WTC11 (cell line): ENCODE results near the gene ACER1. TPM values are rescaled to one million over a fixed set of nuclear protein-coding genes. Genes with fewer than 3 reads are reported as not detected.
A peak's percentile ranks its signal among the peaks of the same experiment; 100 is the strongest.

Source experiments
- ATAC-seq: fragments of 200-7000 bp; cut with Tn5 transposase; 2 replicates; pipeline ENCODE4 v1.10.0; 2021; ENCODE audit warnings: mild to moderate bottlenecking, moderate library complexity
- CTCF ChIA-PET: fragments of 300-600 bp; sonication (Branson Sonifier 250); formaldehyde crosslinking; loops from one replicate; lab custom pipeline; 2021; ENCODE audit warnings: antibody characterized with exemption; lab: Charles Lee
- POLR2A ChIA-PET: fragments of 350-600 bp; sonication (Branson Sonifier 250); formaldehyde crosslinking; loops from one replicate; lab custom pipeline; 2021; ENCODE audit warnings: antibody characterized with exemption; lab: Charles Lee
- DNase-seq: peaks from one replicate; pipeline ENCODE4 v3.0.0; 2021; ENCODE audit warnings: low spot score
- H3K27ac Mint-ChIP-seq: 2 replicates; pipeline ENCODE4 v1.8.0; 2021; ENCODE audit warnings: mixed read lengths
- H3K27me3 Mint-ChIP-seq: 2 replicates; pipeline ENCODE4 v1.8.0; 2021; ENCODE audit warnings: low read depth, mild to moderate bottlenecking, moderate library complexity, mixed read lengths
- H3K36me3 Mint-ChIP-seq: 2 replicates; pipeline ENCODE4 v1.8.0; 2021; ENCODE audit warnings: mixed read lengths
- H3K4me1 Mint-ChIP-seq: 2 replicates; pipeline ENCODE4 v1.8.0; 2022; ENCODE audit warnings: mixed read lengths
- H3K4me3 Mint-ChIP-seq: 2 replicates; pipeline ENCODE4 v1.8.0; 2021; ENCODE audit warnings: mild to moderate bottlenecking, moderate library complexity, mixed read lengths
- H3K9me3 Mint-ChIP-seq: 2 replicates; pipeline ENCODE4 v1.8.0; 2021; ENCODE audit warnings: mixed read lengths
- AFF4 ChIP-seq: sonication (generic); formaldehyde crosslinking; IDR thresholded peaks from 2 replicates; pipeline ENCODE4 v1.8.1; 2023; ENCODE audit warnings: mild to moderate bottlenecking, missing genetic modification reagents, borderline replicate concordance
- ATF1 ChIP-seq: sonication (generic); formaldehyde crosslinking; IDR thresholded peaks from 2 replicates; pipeline ENCODE4 v1.8.1; 2023; ENCODE audit warnings: mild to moderate bottlenecking, moderate library complexity, missing genetic modification reagents
- ATF6 ChIP-seq: sonication (generic); formaldehyde crosslinking; IDR thresholded peaks from 2 replicates; pipeline ENCODE4 v1.8.1; 2023; ENCODE audit warnings: mild to moderate bottlenecking, missing genetic modification reagents
- CREB1 ChIP-seq: sonication (generic); formaldehyde crosslinking; IDR thresholded peaks from 2 replicates; pipeline ENCODE4 v1.8.0; 2023; ENCODE audit warnings: mild to moderate bottlenecking, missing genetic modification reagents
- CREM ChIP-seq: sonication (generic); formaldehyde crosslinking; IDR thresholded peaks from 2 replicates; pipeline ENCODE4 v1.8.1; 2022; ENCODE audit warnings: mild to moderate bottlenecking, missing genetic modification reagents, moderate library complexity
- E2F4 ChIP-seq: sonication (generic); formaldehyde crosslinking; IDR thresholded peaks from 2 replicates; pipeline ENCODE4 v1.8.1; 2022; ENCODE audit warnings: low read depth, mild to moderate bottlenecking, moderate library complexity, missing genetic modification reagents, borderline replicate concordance
- EMX1 ChIP-seq: fragments of 250-450 bp; sonication (Bioruptor Pico); IDR thresholded peaks from 2 replicates; pipeline ENCODE4 v1.8.0; 2021; ENCODE audit warnings: mild to moderate bottlenecking
- FOXP4 ChIP-seq: sonication (generic); formaldehyde crosslinking; IDR thresholded peaks from 2 replicates; pipeline ENCODE4 v1.8.0; 2022; ENCODE audit warnings: mild to moderate bottlenecking, missing genetic modification reagents
- GABPB1 ChIP-seq: sonication (generic); formaldehyde crosslinking; IDR thresholded peaks from 2 replicates; pipeline ENCODE4 v1.8.1; 2023; ENCODE audit warnings: mild to moderate bottlenecking, missing genetic modification reagents
- MAX ChIP-seq: sonication (generic); formaldehyde crosslinking; IDR thresholded peaks from 2 replicates; pipeline ENCODE4 v1.8.0; 2022; ENCODE audit warnings: mild to moderate bottlenecking, missing genetic modification reagents
- MYBL2 ChIP-seq: sonication (generic); formaldehyde crosslinking; IDR thresholded peaks from 2 replicates; pipeline ENCODE4 v1.8.1; 2023; ENCODE audit warnings: mild to moderate bottlenecking, moderate library complexity, missing genetic modification reagents
- NFYB ChIP-seq: sonication (generic); formaldehyde crosslinking; conservative IDR thresholded peaks from 2 replicates; pipeline ENCODE4 v1.8.0; 2022; ENCODE audit warnings: low read depth, missing genetic modification reagents
- NR1H2 ChIP-seq: sonication (generic); formaldehyde crosslinking; IDR thresholded peaks from 2 replicates; pipeline ENCODE4 v1.9.0; 2021; ENCODE audit warnings: mild to moderate bottlenecking, moderate library complexity, missing genetic modification reagents
- NR2C2 ChIP-seq: sonication (generic); formaldehyde crosslinking; IDR thresholded peaks from 2 replicates; pipeline ENCODE4 v1.8.0; 2022; ENCODE audit warnings: mild to moderate bottlenecking, missing genetic modification reagents
- PREB ChIP-seq: sonication (generic); formaldehyde crosslinking; IDR thresholded peaks from 2 replicates; pipeline ENCODE4 v1.8.1; 2022; ENCODE audit warnings: mild to moderate bottlenecking, missing genetic modification reagents, moderate library complexity, borderline replicate concordance
- RELA ChIP-seq: sonication (generic); formaldehyde crosslinking; IDR thresholded peaks from 2 replicates; pipeline ENCODE4 v1.8.1; 2022; ENCODE audit warnings: missing genetic modification reagents, mild to moderate bottlenecking, borderline replicate concordance
- TP53 ChIP-seq: sonication (generic); formaldehyde crosslinking; IDR thresholded peaks from 2 replicates; pipeline ENCODE4 v1.8.1; 2023; ENCODE audit warnings: mild to moderate bottlenecking, missing genetic modification reagents
- USF1 ChIP-seq: sonication (generic); formaldehyde crosslinking; IDR thresholded peaks from 2 replicates; pipeline ENCODE4 v1.8.0; 2022; ENCODE audit warnings: mild to moderate bottlenecking, missing genetic modification reagents
- ZBTB21 ChIP-seq: sonication (generic); formaldehyde crosslinking; IDR thresholded peaks from 2 replicates; pipeline ENCODE4 v1.8.1; 2023; ENCODE audit warnings: mild to moderate bottlenecking, missing genetic modification reagents, borderline replicate concordance
- ZNF219 ChIP-seq: sonication (generic); formaldehyde crosslinking; IDR thresholded peaks from 2 replicates; pipeline ENCODE4 v1.8.0; 2023; ENCODE audit warnings: missing genetic modification reagents, mild to moderate bottlenecking, borderline replicate concordance
- ZNF232 ChIP-seq: sonication (generic); formaldehyde crosslinking; IDR thresholded peaks from 2 replicates; pipeline ENCODE4 v1.8.0; 2022; ENCODE audit warnings: mild to moderate bottlenecking, missing genetic modification reagents
- ZNF317 ChIP-seq: sonication (generic); formaldehyde crosslinking; IDR thresholded peaks from 2 replicates; pipeline ENCODE4 v1.8.1; 2023; ENCODE audit warnings: low read depth, mild to moderate bottlenecking, moderate library complexity, missing genetic modification reagents, borderline replicate concordance
- ZSCAN18 ChIP-seq: fragments of 250-450 bp; sonication (Bioruptor Pico); IDR thresholded peaks from 2 replicates; pipeline ENCODE4 v2.1.2; 2022; ENCODE audit warnings: mild to moderate bottlenecking, moderate library complexity
- total RNA-seq: library from RNA; stranded (reverse); gene quantifications from 3 replicates; pipeline ENCODE4 v1.2.3, GENCODE V29; 2021

ACER1 gene
- total RNA-seq, 1 experiment from 2014 or later = not detected

GRCh38 chr19:6279931-6280591 is 53.4 kb downstream of the ACER1 start, which contains the start of gene MLLT1:
TSS of gene MLLT1 (minus strand) at chr19:6279975. CDS start at chr19:6279784, 191 bp downstream.
- Mint-ChIP-seq H3K4me1 (peaks cover 38% of the 10 kb centered on the region), H3K36me3 (no peaks in the 10 kb centered on the region; the same call in 1 of the 2 replicates), H3K4me3 (peak within 1 kb of the TSS; percentile 86), H3K9me3 (peaks cover 22% of the 10 kb centered on the region), H3K27me3 (peaks cover 23% of the 10 kb centered on the region), H3K27ac (0 out of 2 replicates have a peak within 1 kb of the TSS, but pooled peaks have one; percentile 83)
- ChIA-PET CTCF (no interaction called here), POLR2A (no interaction called here)
- peak; percentile 97 for DNase-seq
- ATAC-seq = peak; percentile 98
- TF ChIP-seq NFYB (peak; percentile 92), NR2C2 (CRISPR knock-in tag) (peak; percentile 42; the same call in 1 of the 2 replicates), PREB (CRISPR knock-in tag) (no peak), EMX1 (CRISPR knock-in tag) (no peak), ATF6 (CRISPR knock-in tag) (0 out of 2 replicates have a peak, but pooled peaks have one; percentile 32), RELA (CRISPR knock-in tag) (0 out of 2 replicates have a peak, but pooled peaks have one; percentile 20), ZNF219 (CRISPR knock-in tag) (no peak), MAX (CRISPR knock-in tag) (peak; percentile 85), TP53 (no peak), FOXP4 (CRISPR knock-in tag) (peak; percentile 71), MYBL2 (peak; percentile 81; the same call in 1 of the 2 replicates), ZSCAN18 (CRISPR knock-in tag) (no peak), ZBTB21 (no peak), CREB1 (peak; percentile 65; the same call in 1 of the 2 replicates), ZNF232 (0 out of 2 replicates have a peak, but pooled peaks have one; percentile 66), NR1H2 (CRISPR knock-in tag) (no peak), USF1 (peak; percentile 32; the same call in 1 of the 2 replicates), CREM (CRISPR knock-in tag) (0 out of 2 replicates have a peak, but pooled peaks have one; percentile 54), ATF1 (CRISPR knock-in tag) (0 out of 2 replicates have a peak, but pooled peaks have one; percentile 61), AFF4 (CRISPR knock-in tag) (peak; percentile 51; the same call in 1 of the 2 replicates), E2F4 (CRISPR knock-in tag) (no peak; the same call in 1 of the 2 replicates), GABPB1 (CRISPR knock-in tag) (peak; percentile 79), ZNF317 (CRISPR knock-in tag) (0 out of 2 replicates have a peak, but pooled peaks have one; percentile 59)
